Stimulated activated CD4-positive, alpha-beta T cell treated with anti-CD3 and anti-CD28 coated beads, Interleukin-12 subunit alpha, Interleukin-12 subunit beta, amount 100 ng/mL, for 4 hours (primary cell): ENCODE measurements around the gene NFKBIB.
A peak's percentile ranks its signal among the peaks of the same experiment; 100 is the strongest.
"Not testable (repeated sequence)": the region's sequence is repeated elsewhere in the genome, so short reads cannot be mapped to it uniquely, and the experiment has no call there.

Experiments
- DNase-seq: peaks from one replicate; pipeline ENCODE4 v3.0.0-alpha.2; 2020

The NFKBIB gene

DNA sequence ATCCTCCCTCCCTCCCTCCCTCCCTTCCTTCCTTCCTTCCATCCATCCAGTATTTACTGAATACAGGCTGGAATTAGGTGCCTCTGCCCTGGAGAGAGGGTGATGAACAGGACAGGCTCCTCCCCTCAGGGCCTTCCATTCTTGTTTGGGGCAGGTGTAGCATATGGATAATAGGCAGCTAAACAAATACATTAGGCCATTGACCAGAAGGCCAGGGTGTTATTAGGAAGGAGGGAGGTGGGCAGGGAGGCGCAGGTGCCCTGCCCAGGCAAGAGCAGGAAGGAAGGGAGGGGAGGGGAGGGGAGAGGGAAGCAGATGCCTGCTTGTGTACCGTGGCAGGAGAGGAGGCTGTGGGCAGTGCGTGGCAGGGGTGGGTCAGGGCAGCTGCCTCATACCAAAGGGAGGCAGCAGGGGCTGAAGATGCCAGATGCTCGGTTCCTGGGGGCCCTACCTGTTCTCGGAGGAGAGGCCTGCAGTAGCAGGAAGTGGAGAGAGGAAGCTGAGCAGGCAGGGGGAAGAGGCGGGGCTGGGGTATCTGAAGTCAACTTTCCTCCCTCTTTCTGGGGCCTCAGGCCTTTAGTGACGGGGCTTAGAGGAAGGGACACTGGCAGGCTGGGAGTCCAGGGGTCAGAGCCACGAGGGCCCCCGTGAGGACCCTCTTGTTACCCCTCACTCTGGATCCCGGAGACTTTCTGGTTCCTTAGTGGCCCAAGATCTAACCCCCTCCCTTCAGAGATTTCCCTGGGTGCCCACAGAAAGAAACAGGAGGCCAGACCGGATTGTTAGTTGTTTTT, 21.8 kb upstream of the NFKBIB start, which contains the start of gene RINL:
TSS of gene RINL (minus strand) at position 495 of the 794 bp plus-strand sequence. CDS start 1,533 bp downstream, outside the sequence.
- peak; percentile 66 for DNase-seq

DNA sequence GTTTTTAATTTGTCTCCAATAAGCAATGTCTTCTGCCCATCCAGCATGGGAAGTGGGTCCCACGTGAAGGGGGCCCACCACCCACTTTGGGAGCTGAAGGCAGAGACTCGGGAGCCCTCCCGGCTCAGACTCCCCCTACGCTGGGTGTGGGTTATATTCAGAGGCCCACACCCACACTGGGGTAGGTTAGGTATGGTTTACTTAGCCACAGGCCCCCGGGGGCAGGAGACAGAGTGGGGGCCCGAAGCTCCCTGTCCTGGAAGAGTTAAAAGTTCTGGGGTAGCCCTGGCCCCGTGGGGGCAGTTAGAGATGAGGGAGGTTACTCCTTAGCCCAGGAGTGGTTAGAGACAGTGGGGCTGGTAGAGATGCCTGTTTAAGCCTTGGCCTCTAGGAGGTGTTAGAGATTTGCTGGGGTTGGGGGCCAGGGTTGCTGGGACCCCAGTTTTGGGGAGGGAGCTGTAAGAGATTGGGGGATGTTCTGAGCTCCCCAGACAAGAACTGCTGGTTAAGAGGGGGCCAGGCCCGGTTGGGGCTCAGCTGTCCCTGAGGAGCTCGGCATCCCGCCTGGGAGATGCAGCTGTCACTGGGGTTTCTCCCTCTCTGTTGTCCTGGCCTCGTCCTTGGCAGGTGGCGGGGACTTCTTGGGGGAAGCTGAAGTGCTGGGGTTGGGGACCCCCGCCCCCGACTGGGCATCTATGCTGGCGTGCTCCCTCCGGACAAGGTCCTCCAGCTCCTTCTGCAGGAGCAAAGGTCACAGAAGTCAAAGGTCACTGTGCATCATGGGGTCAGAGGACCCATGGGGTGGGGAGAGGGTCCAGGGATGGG, 21.0 kb upstream of the NFKBIB start:
- no peak for DNase-seq

DNA sequence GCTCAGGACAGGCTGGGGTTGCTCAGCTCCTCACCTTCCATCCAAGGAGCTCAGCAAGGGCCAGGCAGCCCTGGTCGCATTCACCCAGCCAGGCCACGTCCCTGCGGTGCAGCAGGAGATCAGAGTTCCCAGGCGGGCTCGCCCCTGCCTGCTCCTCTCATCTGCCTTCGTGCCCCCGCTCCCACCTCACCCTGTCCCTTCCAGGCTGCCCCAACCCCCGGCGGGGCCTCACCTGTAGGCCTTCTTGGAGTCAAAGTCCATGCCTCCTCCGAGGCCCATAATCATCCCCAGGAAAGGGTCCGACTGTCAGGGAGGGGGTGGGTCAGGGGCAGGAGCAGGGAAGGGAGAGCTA, 20.4 kb upstream of the NFKBIB start:
- no peak for DNase-seq

DNA sequence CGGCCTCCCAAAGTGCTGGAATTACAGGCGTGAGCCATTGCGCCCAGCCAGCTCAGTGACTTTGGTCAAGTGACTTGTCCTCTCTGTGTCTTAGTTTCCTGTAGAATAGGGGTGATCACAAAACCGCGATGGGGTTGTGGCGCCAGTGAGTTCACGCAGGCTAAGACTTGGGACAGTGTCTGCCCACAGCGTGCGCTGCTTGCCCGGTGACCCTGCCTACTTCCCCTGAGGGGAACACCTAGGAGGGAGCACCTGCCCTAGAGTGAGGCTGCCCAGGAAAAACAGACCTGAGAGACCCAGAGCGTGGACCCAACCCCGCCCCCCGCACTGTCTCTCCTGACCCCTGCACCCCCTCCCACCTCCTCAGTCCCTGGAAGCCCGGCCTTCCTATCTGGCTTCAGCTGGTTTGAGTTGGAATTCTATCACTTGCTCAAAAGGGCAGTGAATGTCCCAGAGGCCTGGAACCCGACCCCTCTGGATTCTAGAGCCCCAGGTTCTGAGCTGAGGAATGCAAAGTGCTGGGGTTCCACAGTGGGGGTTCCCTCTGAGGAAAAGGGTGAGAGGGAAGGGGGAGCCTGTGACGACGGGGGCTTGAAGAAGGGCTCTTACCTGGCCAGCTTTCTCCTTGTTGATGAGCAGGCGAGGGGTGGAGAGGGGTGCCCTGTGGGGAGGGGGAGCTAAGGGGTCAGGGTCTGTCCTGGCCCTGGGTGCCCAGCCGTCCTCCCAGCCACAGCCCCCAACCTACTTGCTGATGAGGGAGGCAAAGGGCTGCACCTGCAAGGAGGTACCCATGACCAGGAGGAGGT, 19.5 kb upstream of the NFKBIB start:
- DNase-seq: no peak

DNA sequence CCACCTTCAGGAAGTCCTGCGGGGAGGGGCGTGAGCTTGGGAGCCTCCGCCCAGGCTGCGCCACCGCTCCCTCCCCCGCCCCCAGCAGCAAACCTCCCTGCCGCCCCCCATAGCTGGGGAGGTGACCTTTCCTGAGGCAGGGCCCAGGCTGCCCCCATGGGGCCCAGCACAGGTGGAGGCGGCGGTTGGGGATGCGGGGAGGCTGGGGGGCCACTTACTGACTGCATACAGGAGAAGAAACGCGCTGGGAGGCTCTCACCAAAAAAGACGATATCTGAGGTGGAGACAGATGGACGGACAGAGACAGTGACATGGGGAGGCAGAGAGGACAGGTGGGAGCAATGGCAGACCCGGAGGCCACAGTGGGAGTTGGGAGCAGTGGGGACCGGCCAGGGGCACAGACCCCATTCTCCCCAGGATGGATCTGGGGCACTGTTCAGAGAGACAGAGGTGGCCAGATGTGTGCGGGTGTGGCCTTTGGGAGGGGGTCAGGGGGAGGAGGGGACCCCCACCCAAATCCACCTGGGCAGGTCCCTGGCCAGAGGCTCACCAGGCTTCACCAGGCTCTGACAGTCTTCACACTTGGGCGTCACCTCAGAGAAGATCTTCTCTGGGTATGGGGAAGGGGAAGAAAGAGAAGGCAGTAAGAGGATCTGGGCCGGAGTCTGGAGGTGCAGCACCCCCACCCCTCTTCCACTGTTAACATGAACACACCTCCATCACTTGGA, 18.7 kb upstream of the NFKBIB start:
- DNase-seq: no peak

DNA sequence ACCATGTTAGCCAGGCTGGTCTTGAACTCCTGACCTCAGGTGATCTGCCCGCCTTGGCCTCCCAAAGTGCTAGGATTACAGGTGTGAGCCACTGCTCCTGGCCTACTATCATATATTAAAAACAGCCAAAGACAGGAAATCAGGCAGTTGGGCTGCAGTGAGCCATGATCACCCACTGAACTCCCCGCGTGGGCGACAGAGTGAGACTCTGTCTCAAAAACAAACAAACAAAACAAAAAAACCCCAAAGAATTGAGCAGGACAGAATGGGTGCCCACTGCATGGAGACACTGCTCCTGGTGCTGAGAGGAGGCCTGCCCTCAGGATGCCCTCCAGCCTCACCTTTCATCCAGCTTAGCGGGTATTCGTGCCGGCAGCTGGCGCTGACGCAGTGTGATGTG, 16.5 kb upstream of the NFKBIB start:
- DNase-seq: no peak

DNA sequence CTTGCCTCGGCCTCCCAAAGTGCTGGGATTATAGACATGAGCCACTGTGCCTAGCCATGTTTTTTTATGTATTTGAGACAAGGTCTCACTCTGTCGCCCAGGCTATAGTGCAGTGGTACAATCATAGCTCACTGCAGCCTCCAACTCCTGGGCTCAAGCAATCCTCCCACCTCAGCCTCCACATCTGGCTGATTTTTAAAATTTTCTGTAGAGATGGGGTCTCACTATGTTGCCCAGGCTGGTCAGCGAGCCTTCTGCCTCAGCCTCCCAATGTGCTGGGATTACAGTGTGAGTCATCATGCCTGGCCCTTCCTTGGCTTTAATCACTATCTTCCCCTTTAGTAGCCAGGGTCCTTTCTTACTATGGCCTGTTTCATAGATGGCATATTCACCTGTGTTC, 15.1 kb upstream of the NFKBIB start:
- not testable (repeated sequence) for DNase-seq

GRCh38 chr19:38888876-38889275, 10.9 kb upstream of the NFKBIB start:
- no peak for DNase-seq

- DNase-seq: no peak
Measured at GRCh38 chr19:38889803-38890202, 10.0 kb upstream of the NFKBIB start.

DNA sequence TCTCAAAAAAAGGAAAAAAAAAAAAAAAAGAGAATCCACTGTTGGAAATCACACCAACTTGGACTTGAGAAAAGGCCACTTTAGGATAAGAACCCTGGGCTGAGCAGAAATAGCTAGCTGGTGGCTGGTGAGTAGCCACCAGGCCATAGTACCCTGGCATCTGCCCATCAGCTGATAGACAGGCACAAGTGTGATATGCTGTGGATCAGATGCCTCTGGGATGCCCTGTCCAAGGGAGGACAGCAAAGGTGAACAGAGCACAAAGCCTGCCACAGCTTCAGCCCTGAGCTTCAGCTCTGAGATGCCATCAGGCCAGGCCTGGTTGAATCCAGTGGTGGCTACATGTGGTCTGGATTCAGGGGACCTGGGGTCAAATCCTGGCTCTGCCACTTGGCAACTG, 9.1 kb upstream of the NFKBIB start:
- DNase-seq: no peak

DNA sequence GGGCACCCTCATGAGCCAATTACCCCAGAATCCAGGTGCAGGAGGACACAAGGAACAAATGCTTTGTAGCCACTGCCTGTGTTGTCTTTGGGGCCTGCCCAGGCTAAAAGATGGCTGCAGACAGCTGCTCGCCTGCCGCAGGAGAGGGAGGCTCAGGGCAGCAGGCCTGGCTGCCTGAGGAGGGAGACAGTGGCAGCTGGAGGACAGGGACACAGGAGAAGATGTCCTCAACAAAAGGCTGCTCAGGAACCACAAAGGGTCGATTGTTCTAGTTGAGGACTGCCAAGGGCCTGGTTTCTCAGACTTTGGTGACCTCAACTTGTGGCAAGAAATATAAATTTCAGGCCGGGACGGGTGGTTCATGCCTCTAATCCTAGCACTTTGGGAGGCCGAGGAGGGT, 8.0 kb upstream of the NFKBIB start:
- DNase-seq: no peak

DNA sequence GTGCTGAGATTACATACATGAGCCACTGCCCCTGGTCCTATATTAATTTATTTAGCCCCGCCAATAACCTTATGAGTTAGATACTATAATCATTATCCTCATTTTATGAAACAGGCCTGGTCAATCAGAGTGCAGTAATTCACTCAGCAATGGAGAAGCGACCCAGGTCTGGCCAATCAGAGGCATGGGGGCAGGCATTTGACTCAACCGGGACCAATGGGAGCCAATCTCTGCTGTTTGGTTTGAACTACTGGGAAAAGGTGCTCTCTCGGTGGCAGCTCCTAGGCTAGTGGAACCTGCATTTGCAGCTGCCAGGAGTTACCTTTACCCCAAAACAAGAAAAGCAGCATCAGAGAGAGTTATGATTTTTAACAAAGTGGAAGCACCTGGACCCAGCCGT, 6.9 kb upstream of the NFKBIB start:
- DNase-seq: no peak

- no peak for DNase-seq
Measured at GRCh38 chr19:38893341-38893771, 6.4 kb upstream of the NFKBIB start.

- DNase-seq: no peak
Measured at GRCh38 chr19:38894968-38895367, 4.8 kb upstream of the NFKBIB start.

- no peak for DNase-seq
Measured at GRCh38 chr19:38898788-38899446, 852 bp upstream of the NFKBIB start.

- no peak for DNase-seq
Measured at GRCh38 chr19:38900202-38900629, 447 bp downstream of the NFKBIB start.

DNA sequence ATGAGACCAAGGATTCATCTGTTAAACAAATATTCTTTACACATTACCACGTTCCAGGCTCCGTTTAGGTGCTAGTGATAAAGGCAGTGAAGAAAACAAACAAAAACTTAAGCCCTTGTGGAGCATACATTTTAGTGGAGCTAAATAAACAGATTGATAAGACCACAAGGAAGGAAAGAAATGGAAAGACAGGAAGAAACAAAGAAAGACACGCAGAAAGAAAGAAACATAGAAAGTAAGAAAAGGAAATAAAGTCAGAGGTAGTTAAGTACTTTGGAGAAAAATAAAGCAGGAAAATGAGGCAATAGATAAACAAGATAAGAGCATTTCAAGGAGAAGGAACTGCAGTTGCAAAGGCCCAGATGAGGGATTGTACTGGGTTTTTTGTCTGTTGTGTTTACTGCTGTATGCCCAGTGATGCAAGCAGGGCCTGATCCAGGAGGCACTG, 998 bp downstream of the NFKBIB start:
- no peak for DNase-seq

DNA sequence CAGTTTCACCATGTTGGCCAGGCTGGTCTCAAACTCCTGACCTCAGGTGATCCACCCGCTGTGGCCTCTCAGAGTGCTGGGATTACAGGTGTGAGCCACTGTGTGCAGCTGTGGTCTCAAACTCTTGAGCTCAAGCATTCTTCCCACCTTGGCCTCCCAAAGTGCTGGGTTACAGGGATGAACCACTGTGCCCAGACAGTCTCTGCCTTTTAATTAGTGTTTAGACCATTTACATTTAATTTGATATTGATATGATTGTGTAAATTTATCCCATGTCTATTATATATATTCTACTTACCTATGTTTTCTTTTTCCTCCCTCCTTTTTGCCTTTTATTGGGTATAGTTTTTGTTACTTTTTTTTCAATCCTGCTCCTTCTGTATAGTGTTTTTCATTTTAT, 1.9 kb downstream of the NFKBIB start:
- DNase-seq: no peak

DNA sequence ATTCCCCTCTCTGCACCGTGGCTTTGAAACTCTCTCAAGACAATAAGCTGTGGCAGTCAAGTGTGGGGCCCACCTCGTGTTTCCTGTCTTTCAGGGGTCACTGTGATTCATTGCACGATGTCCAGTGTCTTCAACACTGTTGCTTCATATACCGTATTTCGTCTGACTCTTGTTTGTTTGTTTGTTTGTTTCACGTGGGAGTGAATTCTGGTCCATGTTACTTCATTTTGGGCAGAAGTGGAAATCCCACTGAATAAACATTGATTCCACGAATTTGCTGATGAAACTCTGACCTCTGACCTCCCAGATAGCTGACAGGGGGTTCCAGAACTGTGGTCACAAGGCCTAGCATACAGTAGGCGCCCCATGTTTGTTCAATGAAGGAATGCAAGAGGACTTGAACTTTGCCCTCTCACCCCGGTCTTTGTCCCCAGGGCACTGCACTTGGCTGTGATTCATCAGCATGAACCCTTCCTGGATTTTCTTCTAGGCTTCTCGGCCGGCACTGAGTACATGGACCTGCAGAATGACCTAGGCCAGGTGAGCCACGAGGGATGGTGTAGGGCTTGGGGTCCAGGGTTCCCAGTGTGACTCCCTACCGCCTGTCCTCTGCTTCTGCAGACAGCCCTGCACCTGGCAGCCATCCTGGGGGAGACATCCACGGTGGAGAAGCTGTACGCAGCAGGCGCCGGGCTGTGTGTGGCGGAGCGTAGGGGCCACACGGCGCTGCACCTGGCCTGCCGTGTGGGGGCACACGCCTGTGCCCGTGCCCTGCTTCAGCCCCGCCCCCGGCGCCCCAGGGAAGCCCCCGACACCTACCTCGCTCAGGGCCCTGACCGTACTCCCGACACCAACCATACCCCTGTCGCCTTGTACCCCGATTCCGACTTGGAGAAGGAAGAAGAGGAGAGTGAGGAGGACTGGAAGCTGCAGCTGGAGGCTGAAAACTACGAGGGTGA, 5.1 kb downstream of the NFKBIB start:
- no peak for DNase-seq

DNA sequence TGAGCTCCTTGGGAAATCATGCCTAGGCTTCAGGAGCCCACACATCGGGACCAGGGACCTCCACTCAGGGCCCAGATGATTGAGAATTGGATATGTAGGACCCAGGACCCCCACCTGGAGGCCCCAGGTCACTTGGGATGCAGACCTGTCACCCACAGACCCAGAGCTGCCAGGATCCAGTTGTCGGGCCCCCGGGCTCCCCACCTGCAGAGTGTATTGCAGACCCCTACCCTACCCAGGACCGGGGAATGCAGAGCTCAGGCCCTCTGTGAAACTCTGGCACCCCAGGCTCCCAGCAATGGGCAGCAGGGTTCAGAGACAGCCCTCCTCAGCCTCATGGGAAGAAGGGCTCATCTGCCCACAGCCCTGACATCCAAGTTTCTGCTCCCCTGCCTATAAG, 5.9 kb downstream of the NFKBIB start:
- DNase-seq: no peak

GRCh38 chr19:38907227-38907626, 7.5 kb downstream of the NFKBIB start:
- no peak for DNase-seq
